ENCODE results near the gene MEGF6. TPM values are rescaled to one million over a fixed set of nuclear protein-coding genes. Genes with fewer than 3 reads are reported as not detected.
A peak's percentile ranks its signal among the peaks of the same experiment; 100 is the strongest.

The MEGF6 gene
- total RNA-seq, 2 donors from 2014 or later, result 4.9 to 6.8 TPM

DNA sequence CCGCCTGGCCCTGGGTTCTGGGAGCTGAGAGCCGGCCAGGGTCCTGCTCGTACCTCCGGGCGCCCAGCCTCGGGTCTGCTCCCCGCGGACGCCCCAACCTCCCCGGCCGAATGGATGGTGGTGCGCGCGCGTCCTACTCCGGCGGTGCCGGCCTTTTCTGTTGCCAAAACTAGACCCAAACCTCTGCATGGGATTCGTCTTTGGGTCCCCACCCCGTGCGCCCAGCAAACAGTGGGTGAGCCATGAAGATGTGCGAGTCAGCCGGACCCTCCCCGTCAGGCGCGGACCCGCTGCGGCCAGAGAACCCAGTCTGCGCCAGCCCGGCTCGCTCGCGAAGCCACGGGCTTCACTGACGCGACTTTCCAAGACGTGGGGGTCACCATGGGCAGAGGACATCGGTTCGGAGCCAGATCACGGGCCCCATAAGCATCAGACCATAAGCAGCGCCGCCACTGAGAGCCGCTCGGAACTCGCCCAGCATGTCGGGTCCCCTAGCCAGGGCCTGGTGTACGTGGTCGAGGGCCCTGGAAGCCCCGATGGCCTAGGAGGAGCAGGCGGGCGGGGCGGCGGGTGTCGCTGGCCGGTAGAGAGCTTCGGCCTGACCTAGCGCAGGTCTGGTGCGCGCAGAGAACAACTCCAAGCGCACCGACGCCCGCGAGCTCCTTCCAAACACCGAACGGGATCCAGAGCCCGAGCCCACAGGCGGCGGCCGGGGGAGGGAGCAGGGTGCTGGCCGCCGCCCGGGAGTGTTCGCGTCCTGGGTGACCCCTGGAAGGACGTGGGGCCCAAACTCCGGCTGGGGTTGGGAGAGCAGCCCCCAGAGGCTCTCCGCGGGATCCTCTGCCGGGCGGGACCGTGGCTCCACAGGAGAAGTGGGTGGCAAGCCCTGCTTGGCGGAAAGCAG is 40.0 kb upstream of the MEGF6 start:
- peaks cover 22% of the 10 kb centered on the region for H3K4me1 Mint-ChIP-seq (ENCODE audit: low read depth)
- no peaks in the 10 kb centered on the region for H3K9me3 Mint-ChIP-seq
- no peak overlapping the region for H3K27ac Mint-ChIP-seq
- no peak for ATAC-seq (replicated peaks in 1 of 2)
- H3K27me3 Mint-ChIP-seq (ENCODE audit: low read depth), result peaks cover 30% of the 10 kb centered on the region
- H3K4me3 Mint-ChIP-seq, result peak overlapping the region; percentile 65 to 68
- no peak for DNase-seq
- no peaks in the 10 kb centered on the region for H3K36me3 Mint-ChIP-seq (ENCODE audit: insufficient read depth in 2 of 2)

DNA sequence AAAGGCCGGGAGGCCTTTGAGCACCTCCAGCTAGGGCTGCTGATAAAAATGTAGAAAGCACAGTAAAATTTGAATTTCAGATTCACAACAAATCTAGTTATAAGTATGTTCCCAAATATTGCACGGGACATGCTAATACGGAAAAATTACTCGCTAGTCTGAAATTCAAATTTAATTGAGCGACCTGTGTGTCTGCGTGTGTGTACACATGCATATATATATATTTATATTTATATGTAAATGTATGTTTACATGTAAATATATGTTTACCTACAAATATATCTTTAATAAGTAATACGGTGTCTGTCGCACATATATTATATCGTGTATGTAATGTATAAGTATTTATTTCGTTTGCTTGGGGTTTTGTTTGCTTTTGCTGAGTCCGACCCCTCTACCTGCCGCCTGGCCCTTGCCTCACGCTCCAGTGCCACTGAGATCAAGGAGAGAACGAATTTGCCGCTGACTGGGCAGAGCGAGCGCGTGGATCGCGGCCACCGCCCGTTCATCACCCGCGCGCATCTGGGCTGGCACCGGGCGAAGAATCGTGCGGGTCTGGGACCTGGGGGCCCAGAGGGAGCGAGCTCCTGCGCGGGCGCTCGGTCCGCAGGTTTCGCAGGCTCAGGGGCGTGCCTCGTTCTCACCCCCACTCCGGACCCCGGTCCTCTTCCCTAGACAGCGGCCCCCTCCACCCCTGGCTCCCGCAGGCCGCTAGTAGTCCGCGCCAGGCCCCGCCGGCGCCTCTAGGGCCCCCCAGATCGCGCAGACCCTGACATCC is 39.1 kb upstream of the MEGF6 start:
- peaks cover 22% of the 10 kb centered on the region for H3K27me3 Mint-ChIP-seq (ENCODE audit: low read depth)
- H3K4me3 Mint-ChIP-seq, result peak overlapping the region; percentile 81 to 88
- ATAC-seq (replicated peaks in 1 of 2) (no peak), DNase-seq (no peak)
- H3K4me1 Mint-ChIP-seq (ENCODE audit: low read depth), result peaks cover 20% of the 10 kb centered on the region
- H3K9me3 Mint-ChIP-seq, result no peaks in the 10 kb centered on the region
- H3K36me3 Mint-ChIP-seq (ENCODE audit: insufficient read depth in 2 of 2), result no peaks in the 10 kb centered on the region
- H3K27ac Mint-ChIP-seq, result peak overlapping the region; percentile 61

DNA sequence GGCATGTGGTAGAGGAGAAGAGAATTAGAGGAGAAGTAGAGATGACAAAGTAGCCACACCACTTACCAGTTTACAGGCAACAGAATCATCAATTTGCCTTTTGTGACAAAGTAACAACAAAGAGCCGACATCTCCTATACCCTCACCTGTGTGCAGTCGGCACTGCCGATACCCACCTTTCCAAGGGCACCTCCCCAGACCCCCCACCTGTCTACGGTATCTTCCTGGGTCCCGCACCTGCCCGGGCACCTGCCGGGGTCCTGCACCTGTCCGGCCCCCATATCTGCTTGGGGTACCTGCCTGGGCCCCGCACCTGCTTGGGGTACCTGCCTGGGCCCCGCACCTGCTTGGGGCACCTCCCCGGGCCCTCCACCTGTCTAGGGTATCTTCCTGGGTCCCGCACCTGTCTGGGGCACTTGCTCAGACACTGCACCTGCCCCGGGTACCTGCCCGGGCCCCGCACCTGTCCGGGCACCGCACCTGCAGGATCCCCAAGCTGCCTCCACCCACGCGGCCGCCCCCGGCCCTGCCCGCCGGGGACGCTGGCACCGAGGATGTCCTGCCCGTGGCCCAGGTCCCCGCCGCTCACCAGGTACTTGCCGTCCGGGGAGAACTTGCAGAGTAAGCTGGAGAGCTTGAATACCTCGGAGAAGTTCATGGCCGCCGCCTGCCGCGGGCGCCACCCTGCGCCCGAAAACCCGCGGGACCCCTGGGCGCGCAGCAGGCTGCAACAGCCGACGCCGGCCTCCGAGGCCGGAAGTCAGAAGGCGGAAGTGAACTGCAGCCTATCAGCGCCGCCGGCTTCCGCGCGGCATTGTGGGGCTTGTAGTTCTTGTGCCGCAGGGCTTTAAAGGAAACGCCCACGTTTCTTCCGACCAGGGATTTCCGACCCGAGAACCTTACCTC is 38.3 kb upstream of the MEGF6 start, which contains the start of gene WRAP73:
WRAP73 (minus strand) TSS at position 762 of the 906 bp plus-strand sequence; CDS start at position 658, 104 bp downstream.
- Mint-ChIP-seq H3K4me1 (ENCODE audit: low read depth) (peaks cover 20% of the 10 kb centered on the region), H3K4me3 (peak within 1 kb of the TSS; percentile 81 to 88), H3K36me3 (ENCODE audit: insufficient read depth in 2 of 2) (no peaks in the 10 kb centered on the region), H3K27ac (peak within 1 kb of the TSS; percentile 61), H3K9me3 (no peaks in the 10 kb centered on the region), H3K27me3 (ENCODE audit: low read depth) (peaks cover 17% of the 10 kb centered on the region)
- peak; percentile 92 to 93 for DNase-seq
- ATAC-seq (replicated peaks in 1 of 2), result peak; percentile 98

DNA sequence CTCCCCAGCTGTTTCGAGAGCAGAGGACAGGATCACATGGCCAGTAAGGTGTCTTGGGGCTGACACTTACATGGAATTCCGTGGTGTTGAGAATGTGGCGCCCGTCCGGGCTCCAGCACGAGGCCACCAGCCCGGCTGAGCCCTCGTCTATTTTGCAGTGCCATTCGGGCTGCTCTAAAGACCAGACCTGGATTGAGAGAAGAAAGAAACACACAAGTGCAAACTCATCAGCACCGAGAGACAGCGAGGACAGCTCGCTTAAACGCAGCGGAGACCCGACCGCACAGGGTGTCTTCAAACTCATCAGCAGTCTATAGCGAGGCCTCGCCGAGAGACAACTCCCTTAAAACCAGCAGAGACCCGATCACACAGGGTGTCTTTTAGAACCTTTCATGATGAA is 35.3 kb upstream of the MEGF6 start:
- no peak overlapping the region for H3K27ac Mint-ChIP-seq
- no peak for DNase-seq
- no peak for ATAC-seq (replicated peaks in 1 of 2)
- peaks cover 20% of the 10 kb centered on the region for H3K4me1 Mint-ChIP-seq (ENCODE audit: low read depth)
- H3K9me3 Mint-ChIP-seq, result no peaks in the 10 kb centered on the region
- H3K4me3 Mint-ChIP-seq, result no peak overlapping the region
- peaks cover 1 to 2% of the 10 kb centered on the region in 2 donors for H3K36me3 Mint-ChIP-seq (ENCODE audit: insufficient read depth in 2 of 2)
- no peaks in the 10 kb centered on the region for H3K27me3 Mint-ChIP-seq (ENCODE audit: low read depth)

DNA sequence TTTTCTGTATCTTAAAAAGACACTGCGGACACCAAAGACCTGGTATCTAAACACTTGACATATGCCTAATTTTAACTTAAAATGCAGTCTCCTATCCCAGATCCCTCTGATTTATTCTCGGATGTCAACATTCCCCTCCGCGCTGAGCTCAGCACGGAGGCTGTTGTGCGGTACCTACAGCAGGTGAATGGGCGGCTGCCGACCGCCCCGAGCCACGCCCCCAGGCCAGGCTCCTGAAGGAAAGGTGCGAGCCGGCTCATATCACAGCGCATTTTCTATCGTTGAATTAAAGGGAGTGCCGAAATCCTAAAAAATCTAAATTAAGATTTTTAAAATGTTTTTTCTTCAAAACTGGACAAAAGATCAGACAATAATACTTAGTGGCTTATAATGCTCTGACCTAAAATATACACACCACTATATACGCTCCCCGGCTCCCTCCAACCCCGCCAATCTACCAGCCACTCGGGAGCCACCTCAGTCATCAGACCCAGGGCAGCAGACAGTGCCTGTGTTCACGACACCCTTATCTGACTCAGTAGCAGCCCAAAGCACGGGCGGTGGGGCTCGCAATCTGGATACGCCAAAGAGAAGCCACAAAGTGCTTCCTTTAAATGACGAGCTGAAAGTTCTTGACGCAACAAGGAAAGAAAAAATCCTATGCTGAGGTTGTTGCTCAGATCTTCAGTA is 34.5 kb upstream of the MEGF6 start:
- DNase-seq (no peak), ATAC-seq (replicated peaks in 1 of 2) (no peak)
- no peaks in the 10 kb centered on the region for H3K9me3 Mint-ChIP-seq
- H3K36me3 Mint-ChIP-seq (ENCODE audit: insufficient read depth in 2 of 2), result peaks cover 1 to 2% of the 10 kb centered on the region in 2 donors
- no peak overlapping the region for H3K4me3 Mint-ChIP-seq
- H3K4me1 Mint-ChIP-seq (ENCODE audit: low read depth), result peaks cover 13% of the 10 kb centered on the region
- no peak overlapping the region for H3K27ac Mint-ChIP-seq
- H3K27me3 Mint-ChIP-seq (ENCODE audit: low read depth), result no peaks in the 10 kb centered on the region

DNA sequence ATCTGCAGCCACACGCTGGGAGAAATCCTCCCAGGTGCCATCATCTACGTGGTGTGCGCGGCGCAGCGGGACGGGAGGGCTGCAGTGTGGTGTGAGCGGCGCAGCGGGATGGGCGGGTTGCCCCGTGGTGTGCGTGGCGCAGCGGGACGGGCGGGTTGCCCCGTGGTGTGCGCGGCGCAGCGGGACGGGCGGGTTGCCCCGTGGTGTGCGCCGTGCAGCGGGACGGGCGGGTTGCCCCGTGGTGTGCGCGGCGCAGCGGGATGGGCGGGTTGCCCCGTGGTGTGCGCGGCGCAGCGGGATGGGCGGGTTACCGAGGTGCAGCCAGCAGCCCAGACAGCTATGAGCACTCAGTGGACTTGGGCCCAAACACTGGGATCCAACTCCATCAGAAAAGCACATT is 33.9 kb upstream of the MEGF6 start:
- no peaks in the 10 kb centered on the region for H3K27me3 Mint-ChIP-seq (ENCODE audit: low read depth)
- no peak overlapping the region for H3K27ac Mint-ChIP-seq
- ATAC-seq (replicated peaks in 1 of 2) (no peak), DNase-seq (no peak)
- peaks cover 1 to 2% of the 10 kb centered on the region in 2 donors for H3K36me3 Mint-ChIP-seq (ENCODE audit: insufficient read depth in 2 of 2)
- H3K9me3 Mint-ChIP-seq, result no peaks in the 10 kb centered on the region
- peaks cover 13% of the 10 kb centered on the region for H3K4me1 Mint-ChIP-seq (ENCODE audit: low read depth)
- H3K4me3 Mint-ChIP-seq, result no peak overlapping the region

DNA sequence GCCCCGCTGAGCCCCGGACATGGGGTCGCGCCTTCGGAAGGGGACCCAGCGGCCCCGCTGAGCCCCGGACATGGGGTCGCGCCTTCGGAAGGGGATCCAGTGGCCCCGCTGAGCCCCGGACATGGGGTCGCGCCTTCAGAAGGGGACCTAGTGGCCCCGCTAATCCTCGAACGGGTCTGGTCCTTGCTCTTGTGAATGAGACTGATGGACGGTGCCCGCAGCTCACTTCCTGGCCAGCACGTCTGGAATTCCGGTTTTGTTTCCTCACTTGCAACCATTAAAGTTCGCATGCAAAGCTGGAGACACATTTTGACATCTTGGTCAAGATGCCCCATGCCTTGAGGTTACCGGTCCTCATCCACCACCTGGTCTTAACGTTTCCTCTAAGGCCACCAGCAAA is 33.0 kb upstream of the MEGF6 start:
- peaks cover 1 to 2% of the 10 kb centered on the region in 2 donors for H3K36me3 Mint-ChIP-seq (ENCODE audit: insufficient read depth in 2 of 2)

DNA sequence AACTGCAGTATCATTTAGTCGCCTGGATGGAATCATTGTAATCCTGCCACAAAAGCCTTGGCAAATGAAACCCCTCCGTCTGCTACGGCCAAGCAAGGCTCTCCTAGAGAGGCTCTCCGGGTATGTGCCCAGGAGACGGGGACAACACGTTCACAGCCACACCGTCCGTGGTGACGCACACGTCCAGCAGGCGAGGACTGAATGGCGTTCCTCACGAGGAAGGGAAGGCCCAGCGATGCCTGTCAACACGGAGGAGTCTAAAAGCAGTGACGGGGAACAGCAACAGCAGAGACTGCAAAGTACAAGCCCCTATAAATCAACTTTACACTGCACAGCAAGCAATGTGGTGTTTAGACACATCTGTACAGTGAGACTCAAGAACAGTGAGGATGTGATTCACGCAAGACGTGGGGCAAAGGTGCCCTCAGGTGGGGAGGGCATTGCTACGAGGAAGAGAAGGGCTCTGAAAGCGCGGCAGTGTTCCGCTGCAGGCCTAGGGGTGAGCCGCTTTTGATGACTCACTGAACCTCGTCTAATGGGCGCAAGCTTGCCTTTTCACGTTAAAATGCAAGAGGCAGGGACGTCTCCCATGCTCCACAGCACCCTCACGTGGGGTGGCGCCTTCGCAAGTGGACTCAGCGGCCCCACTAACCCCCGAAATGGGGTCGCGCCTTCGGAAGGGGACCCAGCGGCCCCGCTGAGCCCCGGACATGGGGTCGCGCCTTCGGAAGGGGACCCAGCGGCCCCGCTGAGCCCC is 31.8 kb upstream of the MEGF6 start:
- DNase-seq (no peak), ATAC-seq (replicated peaks in 1 of 2) (no peak)
- Mint-ChIP-seq H3K4me1 (ENCODE audit: low read depth) (peaks cover under 1% of the 10 kb centered on the region), H3K27ac (no peak overlapping the region), H3K27me3 (ENCODE audit: low read depth) (no peaks in the 10 kb centered on the region), H3K9me3 (no peaks in the 10 kb centered on the region), H3K36me3 (ENCODE audit: insufficient read depth in 2 of 2) (peaks cover 1 to 4% of the 10 kb centered on the region in 2 donors), H3K4me3 (no peak overlapping the region)

More for the DNA sequence above, 33.0 kb upstream of the MEGF6 start:
- DNase-seq (no peak), ATAC-seq (replicated peaks in 1 of 2) (no peak)
- H3K27ac Mint-ChIP-seq, result no peak overlapping the region
- no peak overlapping the region for H3K4me3 Mint-ChIP-seq
- no peaks in the 10 kb centered on the region for H3K27me3 Mint-ChIP-seq (ENCODE audit: low read depth)
- no peaks in the 10 kb centered on the region for H3K9me3 Mint-ChIP-seq
- H3K4me1 Mint-ChIP-seq (ENCODE audit: low read depth), result peaks cover 12% of the 10 kb centered on the region

DNA sequence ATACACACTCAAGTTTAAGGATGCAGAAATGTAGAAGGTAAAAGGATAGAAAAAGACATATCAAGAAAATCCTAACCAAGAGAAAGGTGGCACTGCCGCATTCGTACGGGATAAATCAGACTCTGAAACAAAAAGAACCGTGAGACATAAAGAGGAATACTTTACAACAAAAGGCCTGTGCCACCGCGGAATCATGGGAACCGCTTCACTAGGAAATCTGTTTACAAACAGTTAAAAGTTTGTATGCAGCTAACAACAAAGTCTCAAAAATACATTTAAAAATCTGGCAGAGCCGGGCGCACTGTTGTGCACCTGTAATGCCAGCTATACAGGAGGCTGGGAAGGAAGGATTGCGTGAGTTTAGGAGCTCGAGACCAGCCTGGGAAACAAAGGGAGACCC is 30.5 kb upstream of the MEGF6 start:
- no peak overlapping the region for H3K4me3 Mint-ChIP-seq
- no peak overlapping the region for H3K27ac Mint-ChIP-seq
- H3K27me3 Mint-ChIP-seq (ENCODE audit: low read depth), result no peaks in the 10 kb centered on the region
- H3K9me3 Mint-ChIP-seq, result no peaks in the 10 kb centered on the region
- DNase-seq (no peak), ATAC-seq (replicated peaks in 1 of 2) (no peak)
- H3K4me1 Mint-ChIP-seq (ENCODE audit: low read depth), result no peaks in the 10 kb centered on the region
- H3K36me3 Mint-ChIP-seq (ENCODE audit: insufficient read depth in 2 of 2), result peaks cover 3 to 4% of the 10 kb centered on the region in 2 donors

DNA sequence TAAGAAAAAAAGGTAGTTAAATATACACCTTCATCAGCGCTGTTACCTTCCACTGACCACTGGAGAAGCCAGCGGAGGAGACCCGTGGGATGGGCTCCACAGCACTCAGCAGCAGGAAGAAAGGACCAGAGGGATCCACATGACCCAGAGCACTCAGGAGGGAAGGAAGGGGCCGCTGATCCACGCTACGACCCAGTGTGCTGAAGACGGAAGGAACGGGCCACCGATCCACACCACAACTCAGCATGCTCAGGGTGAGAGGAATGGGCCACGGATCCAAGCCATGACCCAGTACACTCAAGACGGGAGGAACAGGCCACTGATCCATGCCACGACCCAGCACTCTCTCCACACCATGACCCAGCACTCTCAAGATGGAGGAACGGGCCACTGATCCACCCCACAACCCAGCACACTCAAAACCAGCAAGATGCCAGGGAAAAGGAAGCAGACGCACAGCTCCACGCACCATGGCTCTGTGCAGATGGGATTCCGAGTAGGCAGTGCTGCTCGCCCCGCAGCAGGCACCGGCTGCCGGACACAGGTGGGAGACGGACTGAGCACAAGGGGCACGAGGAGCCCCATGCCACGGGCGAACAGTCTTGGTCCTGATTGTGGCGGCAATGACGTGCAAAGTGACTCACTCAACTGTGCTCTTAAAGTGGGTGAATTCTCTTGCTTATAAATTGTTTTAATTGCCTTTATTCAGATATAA is 29.9 kb upstream of the MEGF6 start:
- ATAC-seq (replicated peaks in 1 of 2), result no peak
- Mint-ChIP-seq H3K36me3 (ENCODE audit: insufficient read depth in 2 of 2) (peaks cover 3 to 5% of the 10 kb centered on the region in 2 donors), H3K4me1 (ENCODE audit: low read depth) (no peaks in the 10 kb centered on the region), H3K4me3 (no peak overlapping the region), H3K27ac (no peak overlapping the region), H3K27me3 (ENCODE audit: low read depth) (no peaks in the 10 kb centered on the region), H3K9me3 (no peaks in the 10 kb centered on the region)
- DNase-seq, result no peak

DNA sequence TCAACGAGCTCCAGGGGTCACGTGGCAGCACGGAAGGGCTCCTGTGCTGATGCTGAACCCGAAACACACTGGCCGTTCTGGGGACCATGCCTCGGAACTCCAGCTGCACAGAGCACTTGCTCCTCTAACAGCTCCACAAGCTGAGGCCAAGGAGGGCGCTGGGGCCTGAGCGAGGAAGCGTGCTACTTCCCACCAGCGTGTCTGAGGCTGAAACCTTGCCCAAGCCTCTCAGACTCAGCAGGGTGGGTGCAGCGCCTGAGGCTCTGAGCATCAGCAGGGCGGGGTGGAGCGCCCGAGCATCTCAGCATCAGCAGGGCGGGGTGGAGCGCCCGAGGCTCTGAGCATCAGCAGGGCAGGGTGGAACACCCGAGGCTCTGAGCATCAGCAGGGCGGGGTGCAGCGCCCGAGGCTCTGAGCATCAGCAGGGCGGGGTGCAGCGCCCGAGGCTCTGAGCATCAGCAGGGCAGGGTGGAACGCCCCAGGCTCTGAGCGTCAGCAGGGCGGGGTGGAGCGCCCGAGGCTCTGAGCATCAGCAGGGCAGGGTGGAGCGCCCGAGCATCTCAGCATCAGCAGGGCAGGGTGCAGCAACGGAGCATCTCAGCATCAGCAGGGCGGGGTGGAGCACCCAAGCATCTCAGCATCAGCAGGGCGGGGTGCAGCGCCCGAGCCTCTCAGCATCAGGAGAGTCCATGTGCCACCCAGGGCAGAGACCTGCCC is 29.0 kb upstream of the MEGF6 start:
- H3K27ac Mint-ChIP-seq, result no peak overlapping the region
- no peaks in the 10 kb centered on the region for H3K9me3 Mint-ChIP-seq

More for the DNA sequence above, 29.0 kb upstream of the MEGF6 start:
- no peak for DNase-seq
- no peak for ATAC-seq (replicated peaks in 1 of 2)
- Mint-ChIP-seq H3K36me3 (ENCODE audit: insufficient read depth in 2 of 2) (peaks cover 3 to 5% of the 10 kb centered on the region in 2 donors), H3K4me3 (no peak overlapping the region), H3K4me1 (ENCODE audit: low read depth) (no peaks in the 10 kb centered on the region), H3K27me3 (ENCODE audit: low read depth) (no peaks in the 10 kb centered on the region)

Measured in activated T-cell treated with anti-CD3 and anti-CD28 coated beads, Interleukin-2, amount 50 U/mL, for 72 hours (primary cell).